Measurements from ENCODE around the gene ABCC1. TPM values are rescaled to one million over a fixed set of nuclear protein-coding genes. Genes with fewer than 3 reads are reported as not detected.

Gene ABCC1
- polyA plus RNA-seq, 1 donor (not counting 4 experiments of a cell fraction or from before 2014, with no cell fraction given), result 19.4 TPM

GRCh38 chr16:16008666-16009065 is 59.2 kb downstream of the ABCC1 start:
- DNase-seq (ENCODE audit: low read depth, low spot score) (no peak), FAIRE-seq (no peak)
- no peak overlapping the region for H3K27ac ChIP-seq (ENCODE audit: control insufficient read depth, insufficient read depth, low read length)
- H3K27me3 ChIP-seq (ENCODE audit: control insufficient read depth, extremely low read depth, insufficient read depth, low read length), result no peaks in the 10 kb centered on the region
- H3K9me3 ChIP-seq (ENCODE audit: control insufficient read depth, low read depth, low read length), result no peaks in the 10 kb centered on the region
- dilution Hi-C loops (cut with MboI; ENCODE audit: extremely low pct_ligation_motif_present, low sequenced_read_pairs), result no loop called here
- peaks cover 15% of the 10 kb centered on the region for H3K79me2 ChIP-seq (ENCODE audit: control insufficient read depth, insufficient read depth, low read length)
- no peak overlapping the region for H2AFZ ChIP-seq (ENCODE audit: control insufficient read depth, low read length)
- TF ChIP-seq EZH2 (IDR thresholded peaks at IDR 0.05; ENCODE audit: low read length), result no peak
- TF ChIP-seq, protein P1, sequence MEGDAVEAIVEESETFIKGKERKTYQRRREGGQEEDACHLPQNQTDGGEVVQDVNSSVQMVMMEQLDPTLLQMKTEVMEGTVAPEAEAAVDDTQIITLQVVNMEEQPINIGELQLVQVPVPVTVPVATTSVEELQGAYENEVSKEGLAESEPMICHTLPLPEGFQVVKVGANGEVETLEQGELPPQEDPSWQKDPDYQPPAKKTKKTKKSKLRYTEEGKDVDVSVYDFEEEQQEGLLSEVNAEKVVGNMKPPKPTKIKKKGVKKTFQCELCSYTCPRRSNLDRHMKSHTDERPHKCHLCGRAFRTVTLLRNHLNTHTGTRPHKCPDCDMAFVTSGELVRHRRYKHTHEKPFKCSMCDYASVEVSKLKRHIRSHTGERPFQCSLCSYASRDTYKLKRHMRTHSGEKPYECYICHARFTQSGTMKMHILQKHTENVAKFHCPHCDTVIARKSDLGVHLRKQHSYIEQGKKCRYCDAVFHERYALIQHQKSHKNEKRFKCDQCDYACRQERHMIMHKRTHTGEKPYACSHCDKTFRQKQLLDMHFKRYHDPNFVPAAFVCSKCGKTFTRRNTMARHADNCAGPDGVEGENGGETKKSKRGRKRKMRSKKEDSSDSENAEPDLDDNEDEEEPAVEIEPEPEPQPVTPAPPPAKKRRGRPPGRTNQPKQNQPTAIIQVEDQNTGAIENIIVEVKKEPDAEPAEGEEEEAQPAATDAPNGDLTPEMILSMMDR (optimal IDR thresholded peaks at IDR 0.05 in 1 of 3, IDR thresholded peaks at IDR 0.05 in 1 of 3, conservative IDR thresholded peaks at IDR 0.05 in 1 of 3; ENCODE audit: extremely low read depth in 1 of 3, insufficient read depth in 2 of 3, low read length in 3 of 3), result no peak
- H3K4me2 ChIP-seq (ENCODE audit: control insufficient read depth, extremely low read depth, insufficient read depth, low read depth, low read length), result no peak overlapping the region
- peaks cover 3% of the 10 kb centered on the region for H4K20me1 ChIP-seq (ENCODE audit: control insufficient read depth, extremely low read depth, insufficient read depth, low read length)
- no peak overlapping the region for H3K4me3 ChIP-seq (ENCODE audit: control insufficient read depth in 2 of 3, extremely low read depth in 1 of 3, insufficient read depth in 2 of 3, low read depth in 1 of 3, low read length in 3 of 3)
- H3K36me3 ChIP-seq (ENCODE audit: control insufficient read depth in 2 of 2, extremely low read depth in 1 of 2, insufficient read depth in 2 of 2, low read length in 2 of 2), result peaks cover 19 to 20% of the 10 kb centered on the region in 2 experiments
- peaks cover 3% of the 10 kb centered on the region for H3K9me1 ChIP-seq (ENCODE audit: control insufficient read depth, extremely low read depth, insufficient read depth, low read length)
- no peaks in the 10 kb centered on the region for H3K4me1 ChIP-seq (ENCODE audit: control insufficient read depth, extremely low read depth, insufficient read depth, low read length)
- H3K9ac ChIP-seq (ENCODE audit: control insufficient read depth, extremely low read depth, insufficient read depth, low read length), result no peak overlapping the region

DNA sequence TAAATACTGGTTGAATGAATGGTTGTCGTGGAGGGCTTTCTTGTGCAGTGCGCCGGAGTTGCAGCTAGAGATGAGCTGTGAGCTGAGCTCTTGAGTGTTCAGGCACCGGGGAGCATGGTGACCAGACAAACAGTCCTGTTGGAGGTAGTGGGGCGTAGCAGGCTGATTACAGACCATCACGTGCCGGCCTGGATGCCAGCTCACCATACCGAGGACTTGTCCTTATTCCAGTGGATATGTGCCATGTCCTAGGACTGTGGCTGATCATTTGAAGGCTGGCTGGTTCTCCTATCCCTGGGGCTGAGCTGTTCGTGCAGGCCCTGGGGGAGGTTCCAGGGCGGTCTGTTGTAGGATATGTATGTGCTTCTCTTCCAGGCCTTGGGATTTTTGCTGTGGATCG is 60.0 kb downstream of the ABCC1 start:
- H3K27ac ChIP-seq (ENCODE audit: control insufficient read depth, insufficient read depth, low read length), result no peak overlapping the region
- no peak overlapping the region for H3K9ac ChIP-seq (ENCODE audit: control insufficient read depth, extremely low read depth, insufficient read depth, low read length)
- TF ChIP-seq EZH2 (IDR thresholded peaks at IDR 0.05; ENCODE audit: low read length), result no peak
- TF ChIP-seq, protein P1 (optimal IDR thresholded peaks at IDR 0.05 in 1 of 3, IDR thresholded peaks at IDR 0.05 in 1 of 3, conservative IDR thresholded peaks at IDR 0.05 in 1 of 3; ENCODE audit: extremely low read depth in 1 of 3, insufficient read depth in 2 of 3, low read length in 3 of 3), result no peak
- no peaks in the 10 kb centered on the region for H3K9me3 ChIP-seq (ENCODE audit: control insufficient read depth, low read depth, low read length)
- FAIRE-seq (no peak), DNase-seq (ENCODE audit: low read depth, low spot score) (no peak)
- peaks cover 1% of the 10 kb centered on the region for H4K20me1 ChIP-seq (ENCODE audit: control insufficient read depth, extremely low read depth, insufficient read depth, low read length)
- dilution Hi-C loops (cut with MboI; ENCODE audit: extremely low pct_ligation_motif_present, low sequenced_read_pairs), result no loop called here
- no peak overlapping the region for H2AFZ ChIP-seq (ENCODE audit: control insufficient read depth, low read length)
- peaks cover 3% of the 10 kb centered on the region for H3K9me1 ChIP-seq (ENCODE audit: control insufficient read depth, extremely low read depth, insufficient read depth, low read length)
- no peak overlapping the region for H3K4me3 ChIP-seq (ENCODE audit: control insufficient read depth in 2 of 3, extremely low read depth in 1 of 3, insufficient read depth in 2 of 3, low read depth in 1 of 3, low read length in 3 of 3)
- H3K27me3 ChIP-seq (ENCODE audit: control insufficient read depth, extremely low read depth, insufficient read depth, low read length), result no peaks in the 10 kb centered on the region
- no peaks in the 10 kb centered on the region for H3K4me1 ChIP-seq (ENCODE audit: control insufficient read depth, extremely low read depth, insufficient read depth, low read length)
- H3K4me2 ChIP-seq (ENCODE audit: control insufficient read depth, extremely low read depth, insufficient read depth, low read depth, low read length), result no peak overlapping the region
- H3K36me3 ChIP-seq (ENCODE audit: control insufficient read depth in 2 of 2, extremely low read depth in 1 of 2, insufficient read depth in 2 of 2, low read length in 2 of 2), result peaks cover 20 to 22% of the 10 kb centered on the region in 2 experiments
- H3K79me2 ChIP-seq (ENCODE audit: control insufficient read depth, insufficient read depth, low read length), result peaks cover 10% of the 10 kb centered on the region
